ENCODE data around the gene GTF3C1. TPM values are rescaled to one million over a fixed set of nuclear protein-coding genes. Genes with fewer than 3 reads are reported as not detected.

Gene GTF3C1
- total RNA-seq, 4 donors from 2014 or later: 38.5 to 57.2 (median 41.0) TPM

- ATAC-seq (ENCODE audit: low FRiP score): no peak
- TF ChIP-seq CTCF (IDR thresholded peaks at IDR 0.05): no peak
Observed at GRCh38 chr16:27414788-27415431, 134.8 kb downstream of the GTF3C1 start.

GRCh38 chr16:27413956-27414355 is 135.8 kb downstream of the GTF3C1 start:
- no peak for TF ChIP-seq CTCF (IDR thresholded peaks at IDR 0.05)
- ATAC-seq (ENCODE audit: low FRiP score): no peak

More at GRCh38 chr16:27414788-27415431, 134.8 kb downstream of the GTF3C1 start:
- no peak for DNase-seq (ENCODE audit: low spot score)

GRCh38 chr16:27410761-27411160 is 139.0 kb downstream of the GTF3C1 start:
- no peak for ATAC-seq (ENCODE audit: low FRiP score)
- no peak for TF ChIP-seq CTCF (IDR thresholded peaks at IDR 0.05)
- DNase-seq (ENCODE audit: low spot score): no peak

More at GRCh38 chr16:27413956-27414355, 135.8 kb downstream of the GTF3C1 start:
- no peak for DNase-seq (ENCODE audit: low spot score)

Other genes with a start within 250 kb of the GTF3C1 start
- gene IL4R, start 235.9 kb downstream of the GTF3C1 start, total RNA-seq: 100 to 1,000 TPM in 1 of 4 donors, 10 to 100 TPM in 3; 36.9 to 162 (median 47.3) TPM
- gene IL21R, start 147.7 kb downstream of the GTF3C1 start, total RNA-seq: 1 to 10 TPM in 1 of 4 donors, under 1 TPM in 2, not detected in 1; 0.19 to 1.3 (median 0.25) TPM
- 10 to 100 TPM; 18.1 to 22.9 (median 20.0) TPM for gene KATNIP, start 231 bp upstream of the GTF3C1 start, total RNA-seq